Raji (cell line): ENCODE results near the gene TNFRSF6B.

Source experiments
- POLR2A ChIP-seq: IDR thresholded peaks from 2 replicates; pipeline ENCODE4 v1.6.1; 2011; ENCODE audit warnings: low read depth, low read length, control low read depth; ENCODE audit not compliant: insufficient read depth

Gene TNFRSF6B

GRCh38 chr20:63660622-63661021 is 35.8 kb upstream of the TNFRSF6B start:
- TF ChIP-seq POLR2A, result no peak

- TF ChIP-seq POLR2A, result no peak
These were observed 35.3 kb upstream of the TNFRSF6B start for GRCh38 chr20:63661108-63661507.

GRCh38 chr20:63661959-63662812 is 34.3 kb upstream of the TNFRSF6B start:
- TF ChIP-seq POLR2A, result no peak

GRCh38 chr20:63662813-63663189 is 33.7 kb upstream of the TNFRSF6B start:
- TF ChIP-seq POLR2A, result no peak

- TF ChIP-seq POLR2A, result no peak
These were observed 33.0 kb upstream of the TNFRSF6B start for GRCh38 chr20:63663332-63664066.

GRCh38 chr20:63664143-63664851 is 32.2 kb upstream of the TNFRSF6B start:
- no peak for TF ChIP-seq POLR2A

GRCh38 chr20:63664861-63665594 is 31.4 kb upstream of the TNFRSF6B start:
- no peak for TF ChIP-seq POLR2A

GRCh38 chr20:63665708-63666107 is 30.7 kb upstream of the TNFRSF6B start:
- TF ChIP-seq POLR2A, result no peak

GRCh38 chr20:63667858-63668257 is 28.6 kb upstream of the TNFRSF6B start:
- TF ChIP-seq POLR2A, result no peak

GRCh38 chr20:63668351-63668750 is 28.1 kb upstream of the TNFRSF6B start:
- no peak for TF ChIP-seq POLR2A

GRCh38 chr20:63672666-63673065 is 23.8 kb upstream of the TNFRSF6B start:
- no peak for TF ChIP-seq POLR2A

- TF ChIP-seq POLR2A, result no peak
These were observed 22.5 kb upstream of the TNFRSF6B start for GRCh38 chr20:63673951-63674350.

- TF ChIP-seq POLR2A, result no peak
These were observed 20.6 kb upstream of the TNFRSF6B start for GRCh38 chr20:63675681-63676368.

GRCh38 chr20:63678071-63678470 is 18.4 kb upstream of the TNFRSF6B start:
- no peak for TF ChIP-seq POLR2A

GRCh38 chr20:63678667-63679465 is 17.6 kb upstream of the TNFRSF6B start:
- no peak for TF ChIP-seq POLR2A
